K562 (cell line): ENCODE data around the gene HJV. TPM values are rescaled to one million over a fixed set of nuclear protein-coding genes. Genes with fewer than 3 reads are reported as not detected.

Experiments used
- CAMTA2 ChIP-seq: fragments of 250-450 bp; sonication (Bioruptor Pico); conservative IDR thresholded peaks from 2 replicates; pipeline ENCODE4 v1.5.1; 2022
- COPS2 ChIP-seq: fragments of 450-650 bp; conservative IDR thresholded peaks from 2 replicates; pipeline ENCODE4 v1.6.1; 2016; ENCODE audit warnings: mild to moderate bottlenecking, moderate library complexity
- DDX20 ChIP-seq: fragments of 450-650 bp; IDR thresholded peaks from 2 replicates; pipeline ENCODE4 v1.6.1; 2016; ENCODE audit warnings: missing genetic modification characterization, low read depth, mild to moderate bottlenecking, missing compliant biosample characterization, moderate library complexity
- HMG20B ChIP-seq: fragments of 250-450 bp; sonication (Bioruptor Pico); IDR thresholded peaks from 2 replicates; pipeline ENCODE4 v1.5.0; 2021; ENCODE audit warnings: mild to moderate bottlenecking
- HNRNPL ChIP-seq: fragments of 200-400 bp; formaldehyde crosslinking; IDR thresholded peaks from 2 replicates; pipeline ENCODE4 v1.6.1; 2017; ENCODE audit warnings: low read depth, mild to moderate bottlenecking, low read length
- HNRNPUL1 ChIP-seq: fragments of 200-400 bp; formaldehyde crosslinking; IDR thresholded peaks from 2 replicates; pipeline ENCODE4 v1.6.1; 2017; ENCODE audit warnings: low read length
- IRF2 ChIP-seq: sonication (generic); formaldehyde crosslinking; IDR thresholded peaks from 2 replicates; pipeline ENCODE4 v1.8.1; 2022; ENCODE audit warnings: mild to moderate bottlenecking, missing genetic modification reagents
- JUN ChIP-seq, 2 experiments: sonication (generic) in 1 of 2; formaldehyde crosslinking in 1 of 2; IDR thresholded peaks; 2 replicates each; pipeline versions ENCODE4 v1.6.1 to v1.8.0; 2012 to 2022; ENCODE audit warnings: borderline replicate concordance in 2 of 2, mild to moderate bottlenecking in 2 of 2, improper control_type of control experiment in 1 of 2, low read depth in 1 of 2, low read length in 1 of 2, missing genetic modification reagents in 1 of 2
- POLR3G ChIP-seq: IDR thresholded peaks from 2 replicates; pipeline ENCODE4 v1.6.1; 2011; ENCODE audit not compliant: insufficient read length, insufficient replicate concordance; ENCODE audit errors: extremely low read depth
- SETDB1 ChIP-seq: IDR thresholded peaks from one replicate; pipeline ENCODE4 v1.6.1; 2012; ENCODE audit warnings: low read length, control low read depth, inconsistent platforms
- SOX6 ChIP-seq: fragments of 450-650 bp; IDR thresholded peaks from 2 replicates; pipeline ENCODE4 v1.6.1; 2014; ENCODE audit warnings: mild to moderate bottlenecking
- SUPT5H ChIP-seq: fragments of 450-650 bp; IDR thresholded peaks from 2 replicates; pipeline ENCODE4 v1.6.1; 2016
- ZFP1 ChIP-seq: fragments of 450-650 bp; formaldehyde crosslinking; IDR thresholded peaks from 2 replicates; pipeline ENCODE4 v1.4.0; 2020; ENCODE audit warnings: mild to moderate bottlenecking, mixed read lengths
- ZNF644 ChIP-seq: fragments of 200-800 bp; sonication (Bioruptor generic); IDR thresholded peaks from 2 replicates; pipeline ENCODE4 v1.6.1; 2016; ENCODE audit warnings: low read depth, missing genetic modification characterization, missing compliant biosample characterization
- ZNF717 ChIP-seq: fragments of 250-450 bp; sonication (Bioruptor Pico); IDR thresholded peaks from 2 replicates; pipeline ENCODE4 v1.5.0; 2021
- polyA plus RNA-seq, 8 experiments: library from polyadenylated mRNA; depleted of rRNA in 4 of 8; stranded (reverse) in 5 of 8; unstranded in 3 of 8; fragments of >200 nt; fragmentation: Nextera tagmentation in 2 of 8; fragmentation: Illumina TruSeq in 1 of 8; extraction: Ambion mirVana in 2 of 8; extraction: Trizol in 1 of 8; gene quantifications; 2 replicates each; pipeline versions ENCODE4 v1.2.1 to v1.2.3, GENCODE V29; 2011 to 2014; ENCODE audit warnings: inconsistent platforms in 1 of 8, missing spikeins in 1 of 8
- total RNA-seq, 7 experiments: library from RNA; depleted of rRNA in 6 of 7; stranded (reverse); fragments of >200 nt in 6 of 7; fragmentation: Illumina TruSeq in 2 of 7; extraction: Trizol in 2 of 7; gene quantifications; 2 replicates each; pipeline versions ENCODE4 v1.2.1 to v1.2.3, GENCODE V29; 2011 to 2021; ENCODE audit warnings: low replicate concordance in 1 of 7
- TF ChIP-seq, protein P1 (sequence below), 2 experiments: fragments of 450-650 bp in 1 of 2; IDR thresholded peaks; 2 replicates each; pipeline ENCODE4 v1.6.1; 2011 to 2017; ENCODE audit warnings: low read depth in 2 of 2, antibody characterized with exemption in 1 of 2, borderline replicate concordance in 1 of 2, low read length in 1 of 2, mild to moderate bottlenecking in 1 of 2, mixed read lengths in 1 of 2; ENCODE audit not compliant: control insufficient read depth in 1 of 2
- TF ChIP-seq, protein P2 (sequence below): fragments of 450-650 bp; formaldehyde crosslinking; IDR thresholded peaks from 2 replicates; pipeline ENCODE4 v1.4.0; 2020; ENCODE audit warnings: mild to moderate bottlenecking, moderate library complexity
- TF ChIP-seq, protein P3 (sequence below): fragments of 450-650 bp; IDR thresholded peaks from 2 replicates; pipeline ENCODE4 v1.6.1; 2017; ENCODE audit warnings: antibody characterized with exemption
- TF ChIP-seq, protein P4 (sequence below): sonication (generic); formaldehyde crosslinking; IDR thresholded peaks from 2 replicates; pipeline ENCODE4 v1.8.0; 2023; ENCODE audit warnings: mild to moderate bottlenecking, missing genetic modification reagents
- TF ChIP-seq, protein P5 (sequence below): sonication (generic); formaldehyde crosslinking; IDR thresholded peaks from 2 replicates; pipeline ENCODE4 v1.8.0; 2022; ENCODE audit warnings: mild to moderate bottlenecking, missing genetic modification reagents

Gene HJV
- total and polyA plus RNA-seq, 9 of the 15 experiments (the other 6 are each of a cell fraction or from before 2014, with no cell fraction given): 1.0 to 6.6 (median 2.4) TPM

DNA sequence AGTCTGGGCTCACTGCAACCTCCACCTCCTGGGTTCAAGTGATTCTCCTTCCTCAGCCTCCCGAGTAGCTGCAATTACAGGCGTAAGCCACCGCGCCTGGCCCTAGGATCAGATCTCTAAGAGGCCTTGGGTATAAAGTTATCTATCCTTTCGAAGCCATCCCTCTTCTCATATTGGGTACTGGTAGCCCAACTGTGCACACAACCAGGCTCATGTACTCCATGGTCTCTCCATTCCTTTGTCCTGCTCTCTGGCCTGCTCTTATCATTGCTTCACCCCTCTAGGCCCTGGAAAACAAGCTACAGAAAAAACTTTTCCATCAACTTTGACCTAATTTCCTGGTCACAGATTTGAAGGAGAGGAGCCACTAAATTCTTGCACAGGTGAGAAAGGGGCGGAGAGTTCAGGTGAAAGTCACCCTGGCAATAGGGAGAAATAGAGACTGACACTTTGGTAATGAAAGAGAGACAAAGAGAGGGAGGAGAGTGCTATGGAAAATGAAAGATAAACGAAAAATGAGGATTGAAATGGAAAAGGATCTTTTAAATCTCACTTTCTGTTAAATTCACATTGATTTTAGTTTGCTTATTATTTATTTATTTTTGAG, 31.2 kb downstream of the HJV start (continued):
- TF ChIP-seq, protein P1, sequence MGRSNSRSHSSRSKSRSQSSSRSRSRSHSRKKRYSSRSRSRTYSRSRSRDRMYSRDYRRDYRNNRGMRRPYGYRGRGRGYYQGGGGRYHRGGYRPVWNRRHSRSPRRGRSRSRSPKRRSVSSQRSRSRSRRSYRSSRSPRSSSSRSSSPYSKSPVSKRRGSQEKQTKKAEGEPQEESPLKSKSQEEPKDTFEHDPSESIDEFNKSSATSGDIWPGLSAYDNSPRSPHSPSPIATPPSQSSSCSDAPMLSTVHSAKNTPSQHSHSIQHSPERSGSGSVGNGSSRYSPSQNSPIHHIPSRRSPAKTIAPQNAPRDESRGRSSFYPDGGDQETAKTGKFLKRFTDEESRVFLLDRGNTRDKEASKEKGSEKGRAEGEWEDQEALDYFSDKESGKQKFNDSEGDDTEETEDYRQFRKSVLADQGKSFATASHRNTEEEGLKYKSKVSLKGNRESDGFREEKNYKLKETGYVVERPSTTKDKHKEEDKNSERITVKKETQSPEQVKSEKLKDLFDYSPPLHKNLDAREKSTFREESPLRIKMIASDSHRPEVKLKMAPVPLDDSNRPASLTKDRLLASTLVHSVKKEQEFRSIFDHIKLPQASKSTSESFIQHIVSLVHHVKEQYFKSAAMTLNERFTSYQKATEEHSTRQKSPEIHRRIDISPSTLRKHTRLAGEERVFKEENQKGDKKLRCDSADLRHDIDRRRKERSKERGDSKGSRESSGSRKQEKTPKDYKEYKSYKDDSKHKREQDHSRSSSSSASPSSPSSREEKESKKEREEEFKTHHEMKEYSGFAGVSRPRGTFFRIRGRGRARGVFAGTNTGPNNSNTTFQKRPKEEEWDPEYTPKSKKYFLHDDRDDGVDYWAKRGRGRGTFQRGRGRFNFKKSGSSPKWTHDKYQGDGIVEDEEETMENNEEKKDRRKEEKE (IDR thresholded peaks at IDR 0.05; ENCODE audit: borderline replicate concordance in 1 of 2, control insufficient read depth in 1 of 2, low read depth in 2 of 2, low read length in 1 of 2): no peak
- TF ChIP-seq IRF2 (CRISPR knock-in tag) (no peak), SUPT5H (peak; percentile 30), HMG20B (CRISPR knock-in tag) (peak; percentile 80), HNRNPL (no peak), SOX6 (peak; percentile 17; the same call in 1 of the 2 replicates), CAMTA2 (0 out of 2 replicates have a peak, but pooled peaks have one; percentile 48), ZNF644 (tag) (no peak), POLR3G (no peak), JUN (IDR thresholded peaks at IDR 0.05; ENCODE audit: borderline replicate concordance, low read depth, low read length) (0 out of 2 replicates have a peak, but pooled peaks have one; percentile 7), JUN (CRISPR knock-in tag; IDR thresholded peaks at IDR 0.05; ENCODE audit: borderline replicate concordance) (no peak), ZNF717 (no peak), SETDB1 (no peak), HNRNPUL1 (no peak), COPS2 (no peak), ZFP1 (no peak), DDX20 (tag) (no peak)
- TF ChIP-seq, protein P2, sequence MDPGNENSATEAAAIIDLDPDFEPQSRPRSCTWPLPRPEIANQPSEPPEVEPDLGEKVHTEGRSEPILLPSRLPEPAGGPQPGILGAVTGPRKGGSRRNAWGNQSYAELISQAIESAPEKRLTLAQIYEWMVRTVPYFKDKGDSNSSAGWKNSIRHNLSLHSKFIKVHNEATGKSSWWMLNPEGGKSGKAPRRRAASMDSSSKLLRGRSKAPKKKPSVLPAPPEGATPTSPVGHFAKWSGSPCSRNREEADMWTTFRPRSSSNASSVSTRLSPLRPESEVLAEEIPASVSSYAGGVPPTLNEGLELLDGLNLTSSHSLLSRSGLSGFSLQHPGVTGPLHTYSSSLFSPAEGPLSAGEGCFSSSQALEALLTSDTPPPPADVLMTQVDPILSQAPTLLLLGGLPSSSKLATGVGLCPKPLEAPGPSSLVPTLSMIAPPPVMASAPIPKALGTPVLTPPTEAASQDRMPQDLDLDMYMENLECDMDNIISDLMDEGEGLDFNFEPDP (CRISPR knock-in tag): peak; percentile 78; the same call in 1 of the 2 replicates
- TF ChIP-seq, protein P3, sequence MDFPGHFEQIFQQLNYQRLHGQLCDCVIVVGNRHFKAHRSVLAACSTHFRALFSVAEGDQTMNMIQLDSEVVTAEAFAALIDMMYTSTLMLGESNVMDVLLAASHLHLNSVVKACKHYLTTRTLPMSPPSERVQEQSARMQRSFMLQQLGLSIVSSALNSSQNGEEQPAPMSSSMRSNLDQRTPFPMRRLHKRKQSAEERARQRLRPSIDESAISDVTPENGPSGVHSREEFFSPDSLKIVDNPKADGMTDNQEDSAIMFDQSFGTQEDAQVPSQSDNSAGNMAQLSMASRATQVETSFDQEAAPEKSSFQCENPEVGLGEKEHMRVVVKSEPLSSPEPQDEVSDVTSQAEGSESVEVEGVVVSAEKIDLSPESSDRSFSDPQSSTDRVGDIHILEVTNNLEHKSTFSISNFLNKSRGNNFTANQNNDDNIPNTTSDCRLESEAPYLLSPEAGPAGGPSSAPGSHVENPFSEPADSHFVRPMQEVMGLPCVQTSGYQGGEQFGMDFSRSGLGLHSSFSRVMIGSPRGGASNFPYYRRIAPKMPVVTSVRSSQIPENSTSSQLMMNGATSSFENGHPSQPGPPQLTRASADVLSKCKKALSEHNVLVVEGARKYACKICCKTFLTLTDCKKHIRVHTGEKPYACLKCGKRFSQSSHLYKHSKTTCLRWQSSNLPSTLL: no peak
- TF ChIP-seq, protein P4, sequence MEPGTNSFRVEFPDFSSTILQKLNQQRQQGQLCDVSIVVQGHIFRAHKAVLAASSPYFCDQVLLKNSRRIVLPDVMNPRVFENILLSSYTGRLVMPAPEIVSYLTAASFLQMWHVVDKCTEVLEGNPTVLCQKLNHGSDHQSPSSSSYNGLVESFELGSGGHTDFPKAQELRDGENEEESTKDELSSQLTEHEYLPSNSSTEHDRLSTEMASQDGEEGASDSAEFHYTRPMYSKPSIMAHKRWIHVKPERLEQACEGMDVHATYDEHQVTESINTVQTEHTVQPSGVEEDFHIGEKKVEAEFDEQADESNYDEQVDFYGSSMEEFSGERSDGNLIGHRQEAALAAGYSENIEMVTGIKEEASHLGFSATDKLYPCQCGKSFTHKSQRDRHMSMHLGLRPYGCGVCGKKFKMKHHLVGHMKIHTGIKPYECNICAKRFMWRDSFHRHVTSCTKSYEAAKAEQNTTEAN (CRISPR knock-in tag): no peak
- TF ChIP-seq, protein P5, sequence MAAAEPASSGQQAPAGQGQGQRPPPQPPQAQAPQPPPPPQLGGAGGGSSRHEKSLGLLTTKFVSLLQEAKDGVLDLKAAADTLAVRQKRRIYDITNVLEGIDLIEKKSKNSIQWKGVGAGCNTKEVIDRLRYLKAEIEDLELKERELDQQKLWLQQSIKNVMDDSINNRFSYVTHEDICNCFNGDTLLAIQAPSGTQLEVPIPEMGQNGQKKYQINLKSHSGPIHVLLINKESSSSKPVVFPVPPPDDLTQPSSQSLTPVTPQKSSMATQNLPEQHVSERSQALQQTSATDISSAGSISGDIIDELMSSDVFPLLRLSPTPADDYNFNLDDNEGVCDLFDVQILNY (CRISPR knock-in tag): no peak
